HG02870 (cell line): Measurements from ENCODE around the gene HABP4.

ENCODE experiments used
- ATAC-seq: cut with Tn5 transposase; IDR thresholded peaks from one replicate; pipeline ENCODE4 v1.9.1; 2021; ENCODE audit warnings: mild to moderate bottlenecking, moderate library complexity; ENCODE audit not compliant: unreplicated experiment

The HABP4 gene

DNA sequence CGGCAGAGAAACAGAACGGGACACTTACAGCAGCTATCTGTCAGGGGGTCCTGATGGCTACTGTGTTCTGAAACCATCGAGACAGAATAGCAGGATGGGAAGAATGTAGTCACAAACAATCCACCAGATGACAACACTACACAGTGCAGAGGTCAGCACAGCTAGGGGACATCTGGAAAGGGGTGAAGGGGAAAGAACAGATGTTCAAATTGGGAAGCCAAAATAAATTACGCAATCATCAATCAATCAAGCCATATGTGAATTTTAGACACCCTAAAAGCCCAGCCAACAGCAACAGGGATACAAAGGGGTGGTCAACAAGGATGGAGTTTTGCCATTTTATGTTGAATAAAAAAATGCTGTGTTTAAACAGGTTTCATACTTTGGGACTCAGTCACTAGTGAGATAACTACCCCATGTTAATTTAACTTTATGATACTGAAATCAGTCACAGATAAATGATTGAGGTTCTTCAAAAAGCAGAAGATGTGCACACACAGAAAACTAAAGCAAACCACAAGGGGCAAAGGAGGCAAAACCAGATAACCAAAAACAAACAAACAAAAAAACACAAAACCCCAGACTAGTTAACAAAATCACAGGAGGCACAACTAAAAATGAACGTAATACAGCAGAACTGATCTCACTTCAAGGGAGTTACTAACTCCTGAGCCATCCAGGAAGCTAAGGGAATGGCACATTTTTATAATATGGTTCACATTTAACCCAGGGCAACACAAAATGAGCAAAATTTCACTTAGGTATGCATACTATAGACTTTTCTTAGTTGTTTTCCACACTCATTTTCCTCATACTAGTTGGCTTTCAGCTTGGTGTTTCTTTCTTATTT, 65.9 kb downstream of the HABP4 start:
- no peak for ATAC-seq

- no peak for ATAC-seq
Observed at GRCh38 chr9:96519095-96519494, 69.1 kb downstream of the HABP4 start.

DNA sequence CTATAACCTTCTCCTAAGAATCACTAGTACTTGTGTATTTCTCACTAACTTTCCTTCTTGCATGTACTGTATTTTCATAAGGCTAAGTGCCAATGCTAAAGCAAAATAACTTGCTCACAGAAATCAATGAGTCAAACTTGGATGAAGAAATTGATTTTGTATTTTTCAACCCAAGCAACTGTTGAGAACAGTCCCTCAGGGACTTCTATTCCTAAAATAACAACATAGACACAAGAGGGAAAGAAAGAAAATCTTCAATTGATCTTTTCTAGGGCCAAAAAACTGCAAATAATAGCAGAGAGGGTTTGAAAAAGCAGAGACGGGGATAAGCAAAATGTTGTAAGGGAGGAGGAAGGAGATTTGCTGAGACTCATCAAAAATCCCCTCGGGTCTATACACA, 69.8 kb downstream of the HABP4 start:
- no peak for ATAC-seq

- ATAC-seq: no peak
Observed at GRCh38 chr9:96522366-96522765, 72.4 kb downstream of the HABP4 start.

DNA sequence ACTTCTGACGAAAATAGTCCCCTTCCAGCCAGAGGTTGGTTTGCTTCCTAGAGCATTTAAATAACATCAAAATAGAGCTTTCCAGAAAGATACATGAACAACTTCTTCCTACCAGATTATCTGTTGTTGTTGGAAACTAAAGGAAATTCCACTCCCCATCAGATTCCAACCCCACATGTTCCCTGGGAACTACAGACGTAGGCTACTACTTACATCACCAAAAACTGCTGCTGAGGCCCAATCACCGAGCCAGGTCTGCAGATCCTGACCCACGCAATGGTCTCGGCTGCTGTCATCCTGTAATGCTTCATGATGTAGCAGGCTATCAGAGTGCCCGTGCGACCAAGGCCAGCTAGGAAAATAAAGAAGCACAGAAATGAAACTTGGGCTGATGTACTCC, 73.4 kb downstream of the HABP4 start:
- ATAC-seq: no peak

DNA sequence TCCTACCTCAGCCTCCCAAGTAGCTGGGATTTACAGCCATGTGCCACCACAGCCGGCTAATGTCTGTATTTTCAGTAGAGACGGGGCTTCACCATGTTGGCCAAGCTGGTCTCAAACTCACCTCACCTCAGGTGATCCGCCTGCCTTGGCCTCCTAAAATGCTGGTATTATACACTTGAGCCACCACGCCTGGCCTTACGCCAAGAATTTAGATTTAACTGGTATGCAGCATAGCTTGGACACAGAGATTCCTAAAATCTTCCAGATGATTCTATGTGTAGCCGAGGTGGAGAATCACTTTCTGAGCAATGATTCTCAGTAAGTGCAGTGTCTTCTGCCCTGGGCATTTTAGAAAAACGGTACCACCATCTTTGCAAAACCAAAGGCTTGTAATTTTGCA, 74.1 kb downstream of the HABP4 start:
- no peak for ATAC-seq

DNA sequence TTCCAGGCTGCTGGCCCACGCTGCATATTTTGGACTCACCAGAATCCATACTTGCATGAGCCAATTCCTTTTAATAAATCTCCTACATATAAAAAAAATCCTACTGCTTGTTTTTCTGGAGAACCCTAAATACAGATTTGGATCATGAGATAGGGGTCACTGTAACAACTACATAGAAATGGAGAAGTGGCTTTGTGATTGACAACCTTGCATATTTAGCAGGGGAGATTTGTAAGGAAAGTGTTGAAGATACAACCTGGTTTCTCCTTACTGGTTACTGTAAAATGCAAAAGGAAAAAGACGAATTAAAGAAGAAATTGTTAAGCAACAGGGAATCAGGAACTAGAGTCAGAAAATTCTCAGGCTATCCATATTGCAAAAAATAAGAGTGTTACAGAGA, 74.8 kb downstream of the HABP4 start:
- ATAC-seq: no peak

GRCh38 chr9:96532173-96532572, 82.2 kb downstream of the HABP4 start:
- ATAC-seq: no peak

- no peak for ATAC-seq
Observed at GRCh38 chr9:96540106-96540505, 90.1 kb downstream of the HABP4 start.
